NCI-H128 (cell line): ENCODE measurements around the gene SPR.
"Not testable (repeated sequence)": the region's sequence is repeated elsewhere in the genome, so short reads cannot be mapped to it uniquely, and the experiment has no call there.

ENCODE experiments used
- DNase-seq: peaks from one replicate; lab custom pipeline; 2025; ENCODE audit not compliant: unreplicated experiment; lab: John Stamatoyannopoulos, UW

The SPR gene

GRCh38 chr2:72888438-72889202 lies 1.4 kb downstream of the SPR start:
- no peak for DNase-seq

- no peak for DNase-seq
Observed at GRCh38 chr2:72889991-72890390, 2.8 kb downstream of the SPR start.

- DNase-seq, result no peak
Observed at GRCh38 chr2:72891091-72891818, 4.0 kb downstream of the SPR start.

- DNase-seq, result peak; percentile 21
Observed at GRCh38 chr2:72892506-72893173, 5.4 kb downstream of the SPR start.

GRCh38 chr2:72893594-72894319 lies 6.5 kb downstream of the SPR start:
- DNase-seq, result peak; percentile 4

GRCh38 chr2:72894514-72894913 lies 7.3 kb downstream of the SPR start:
- DNase-seq, result no peak

- no peak for DNase-seq
Observed at GRCh38 chr2:72895154-72895553, 7.9 kb downstream of the SPR start.

GRCh38 chr2:72895759-72896281 lies 8.6 kb downstream of the SPR start:
- no peak for DNase-seq

- no peak for DNase-seq
Observed at GRCh38 chr2:72896446-72896845, 9.2 kb downstream of the SPR start.

GRCh38 chr2:72897785-72898584 lies 10.8 kb downstream of the SPR start:
- DNase-seq, result no peak

- no peak for DNase-seq
Observed at GRCh38 chr2:72898585-72898906, 11.3 kb downstream of the SPR start.

- DNase-seq, result no peak
Observed at GRCh38 chr2:72900191-72900825, 13.1 kb downstream of the SPR start.

- DNase-seq, result no peak
Observed at GRCh38 chr2:72901426-72901825, 14.2 kb downstream of the SPR start.

GRCh38 chr2:72907369-72907768 lies 20.2 kb downstream of the SPR start:
- not testable (repeated sequence) for DNase-seq

- no peak for DNase-seq
Observed at GRCh38 chr2:72908741-72909140, 21.5 kb downstream of the SPR start.

- no peak for DNase-seq
Observed at GRCh38 chr2:72911256-72911655, 24.0 kb downstream of the SPR start.

GRCh38 chr2:72913486-72914205 lies 26.4 kb downstream of the SPR start:
- no peak for DNase-seq

- DNase-seq, result no peak
Observed at GRCh38 chr2:72914206-72914559, 27.0 kb downstream of the SPR start.

- DNase-seq, result no peak
Observed at GRCh38 chr2:72914589-72915319, 27.5 kb downstream of the SPR start.
